ENCODE measurements around the gene TMEM209.

- no peak for TF ChIP-seq POLR2AphosphoS5 (IDR thresholded peaks at IDR 0.05; ENCODE audit: low read depth)
- no peak for TF ChIP-seq CTCF (IDR thresholded peaks at IDR 0.05; ENCODE audit: insufficient read depth, low read length)
Observed at GRCh38 chr7:130145424-130146100, 59.6 kb downstream of the TMEM209 start.

All from HL-60 (cell line).